ENCODE results near the gene KIF26B.

The KIF26B gene

GRCh38 chr1:245538671-245539070 is 383.9 kb downstream of the KIF26B start:
- DNase-seq, result no peak

GRCh38 chr1:245541369-245541768 is 386.6 kb downstream of the KIF26B start:
- no peak for DNase-seq

- no peak for DNase-seq
Measured at GRCh38 chr1:245542365-245542764, 387.6 kb downstream of the KIF26B start.

GRCh38 chr1:245544236-245544635 is 389.5 kb downstream of the KIF26B start:
- no peak for DNase-seq

GRCh38 chr1:245546875-245547274 is 392.1 kb downstream of the KIF26B start:
- peak; percentile 31 for DNase-seq

- DNase-seq, result no peak
Measured at GRCh38 chr1:245549996-245550719, 395.4 kb downstream of the KIF26B start.

GRCh38 chr1:245550720-245551043 is 395.9 kb downstream of the KIF26B start:
- DNase-seq, result no peak

- no peak for DNase-seq
Measured at GRCh38 chr1:245551536-245551935, 396.8 kb downstream of the KIF26B start.

GRCh38 chr1:245552331-245552730 is 397.5 kb downstream of the KIF26B start:
- no peak for DNase-seq

- no peak for DNase-seq
Measured at GRCh38 chr1:245556057-245556456, 401.3 kb downstream of the KIF26B start.

GRCh38 chr1:245558069-245558468 is 403.3 kb downstream of the KIF26B start:
- no peak for DNase-seq

GRCh38 chr1:245560316-245560859 is 405.6 kb downstream of the KIF26B start:
- no peak for DNase-seq

GRCh38 chr1:245561665-245562234 is 407.0 kb downstream of the KIF26B start:
- no peak for DNase-seq

- DNase-seq, result no peak
Measured at GRCh38 chr1:245566134-245566533, 411.3 kb downstream of the KIF26B start.

GRCh38 chr1:245566952-245567351 is 412.2 kb downstream of the KIF26B start:
- DNase-seq, result no peak

- DNase-seq, result no peak
Measured at GRCh38 chr1:245571815-245572294, 417.1 kb downstream of the KIF26B start.

GRCh38 chr1:245572709-245573108 is 417.9 kb downstream of the KIF26B start:
- no peak for DNase-seq

GRCh38 chr1:245575710-245576109 is 420.9 kb downstream of the KIF26B start:
- DNase-seq, result no peak

- DNase-seq, result no peak
Measured at GRCh38 chr1:245576323-245576722, 421.5 kb downstream of the KIF26B start.

- no peak for DNase-seq
Measured at GRCh38 chr1:245577191-245578157, 422.7 kb downstream of the KIF26B start.

GRCh38 chr1:245578308-245578707 is 423.5 kb downstream of the KIF26B start:
- DNase-seq, result no peak

- DNase-seq, result no peak
Measured at GRCh38 chr1:245578771-245579170, 424.0 kb downstream of the KIF26B start.

GRCh38 chr1:245579881-245580280 is 425.1 kb downstream of the KIF26B start:
- no peak for DNase-seq
